Suppressor macrophage treated with lipopolysaccharide for 4 hours (primary cell): ENCODE data around the gene NTMT1.

Experiments
- DNase-seq: peaks from one replicate; pipeline ENCODE4 v3.0.0-alpha.2; 2020

Gene NTMT1

GRCh38 chr9:129682381-129682780 lies 56.4 kb downstream of the NTMT1 start:
- DNase-seq, result no peak

- no peak for DNase-seq
Observed at GRCh38 chr9:129685220-129685932, 59.4 kb downstream of the NTMT1 start.
